Keratinocyte (primary cell): ENCODE measurements around the gene KCNMA1. TPM values are rescaled to one million over a fixed set of nuclear protein-coding genes. Genes with fewer than 3 reads are reported as not detected.

Experiments used
- DNase-seq: peaks from one replicate; pipeline ENCODE4 v3.0.0-alpha.2; 2011; ENCODE audit warnings: low read depth, missing footprints, low spot score
- FAIRE-seq: peaks from 2 replicates; lab custom pipeline; 2011; peaks lifted over from hg19 to GRCh38; lab: Jason Lieb, UNC
- H2AFZ ChIP-seq: 2 replicates; pipeline ENCODE4 v1.6.0; 2012; ENCODE audit warnings: low read length, control low read depth, inconsistent platforms; ENCODE audit not compliant: control insufficient read depth
- H3K27ac ChIP-seq: 2 replicates; pipeline ENCODE4 v1.5.1; 2011; ENCODE audit warnings: low read length; ENCODE audit not compliant: control insufficient read depth, insufficient read depth
- H3K27me3 ChIP-seq: 3 replicates; pipeline ENCODE4 v1.6.0; 2011; ENCODE audit warnings: low read length; ENCODE audit not compliant: control insufficient read depth, insufficient read depth; ENCODE audit errors: extremely low read depth
- H3K36me3 ChIP-seq, 2 experiments: 2 replicates in 1 of 2; 3 replicates in 1 of 2; pipeline ENCODE4 v1.5.1; 2011; ENCODE audit warnings: low read length in 2 of 2, mild to moderate bottlenecking in 1 of 2; ENCODE audit not compliant: control insufficient read depth in 2 of 2, insufficient read depth in 2 of 2; ENCODE audit errors: extremely low read depth in 1 of 2
- H3K4me1 ChIP-seq: 3 replicates; pipeline ENCODE4 v1.5.1; 2011; ENCODE audit warnings: low read length; ENCODE audit not compliant: control insufficient read depth, insufficient read depth; ENCODE audit errors: extremely low read depth
- H3K4me2 ChIP-seq: 3 replicates; pipeline ENCODE4 v1.6.0; 2011; ENCODE audit warnings: low read depth, low read length; ENCODE audit not compliant: control insufficient read depth, insufficient read depth; ENCODE audit errors: extremely low read depth
- H3K4me3 ChIP-seq, 3 experiments: fragments of 200-600 bp in 1 of 3; sonication (generic) in 1 of 3; 2 replicates in 2 of 3; 3 replicates in 1 of 3; pipeline ENCODE4 v1.5.1; 2011 to 2016; ENCODE audit warnings: low read length in 3 of 3, mild to moderate bottlenecking in 3 of 3, control low read depth in 2 of 3, inconsistent platforms in 1 of 3, low read depth in 1 of 3, mixed read lengths in 1 of 3, mixed run types in 1 of 3, moderate library complexity in 1 of 3; ENCODE audit not compliant: control insufficient read depth in 2 of 3, insufficient read depth in 2 of 3; ENCODE audit errors: extremely low read depth in 1 of 3
- H3K79me2 ChIP-seq: 2 replicates; pipeline ENCODE4 v1.6.0; 2012; ENCODE audit warnings: low read length; ENCODE audit not compliant: control insufficient read depth, insufficient read depth
- H3K9ac ChIP-seq: 3 replicates; pipeline ENCODE4 v1.6.0; 2011; ENCODE audit warnings: low read length; ENCODE audit not compliant: control insufficient read depth, insufficient read depth; ENCODE audit errors: extremely low read depth
- H3K9me1 ChIP-seq: 3 replicates; pipeline ENCODE4 v1.6.0; 2011; ENCODE audit warnings: low read length; ENCODE audit not compliant: control insufficient read depth, insufficient read depth; ENCODE audit errors: extremely low read depth
- H3K9me3 ChIP-seq: 2 replicates; pipeline ENCODE4 v1.5.1; 2012; ENCODE audit warnings: low read depth, low read length; ENCODE audit not compliant: control insufficient read depth
- H4K20me1 ChIP-seq: 3 replicates; pipeline ENCODE4 v1.6.0; 2011; ENCODE audit warnings: low read length; ENCODE audit not compliant: control insufficient read depth, insufficient read depth; ENCODE audit errors: extremely low read depth
- EZH2 ChIP-seq: IDR thresholded peaks from one replicate; pipeline ENCODE4 v1.6.1; 2012; ENCODE audit warnings: inconsistent platforms, mild to moderate bottlenecking, low read length, moderate library complexity
- dilution Hi-C: fragments of 300-500 bp; cut with MboI; formaldehyde crosslinking; loops from one replicate; pipeline ENCODE4 v1.7.0; 2020; ENCODE audit warnings: low sequenced_read_pairs; ENCODE audit not compliant: extremely low pct_ligation_motif_present
- polyA plus RNA-seq, 5 experiments: library from polyadenylated mRNA; depleted of rRNA in 3 of 5; stranded (reverse) in 3 of 5; stranded (forward) in 1 of 5; unstranded in 1 of 5; fragments of >200 nt; gene quantifications; 1 replicate in 1 of 5; 2 replicates in 3 of 5; 3 replicates in 1 of 5; pipeline versions ENCODE4 v1.2.1 to v1.2.3, GENCODE V29; 2011 to 2012; ENCODE audit warnings: missing spikeins in 2 of 5, low read depth in 1 of 5, low replicate concordance in 1 of 5
- TF ChIP-seq, protein P1 (sequence below), 3 experiments: IDR thresholded peaks in 1 of 3; conservative IDR thresholded peaks in 1 of 3; optimal IDR thresholded peaks in 1 of 3; 2 replicates in 2 of 3; 3 replicates in 1 of 3; pipeline versions ENCODE3 to v1.5.1; 2011; ENCODE audit warnings: low read length in 3 of 3, mild to moderate bottlenecking in 3 of 3, moderate library complexity in 2 of 3, control low read depth in 1 of 3, inconsistent platforms in 1 of 3; ENCODE audit not compliant: insufficient read depth in 2 of 3; ENCODE audit errors: extremely low read depth in 1 of 3

KCNMA1 gene
- polyA plus RNA-seq, 1 donor (not counting 4 experiments of a cell fraction or from before 2014, with no cell fraction given), result 6.3 TPM

DNA sequence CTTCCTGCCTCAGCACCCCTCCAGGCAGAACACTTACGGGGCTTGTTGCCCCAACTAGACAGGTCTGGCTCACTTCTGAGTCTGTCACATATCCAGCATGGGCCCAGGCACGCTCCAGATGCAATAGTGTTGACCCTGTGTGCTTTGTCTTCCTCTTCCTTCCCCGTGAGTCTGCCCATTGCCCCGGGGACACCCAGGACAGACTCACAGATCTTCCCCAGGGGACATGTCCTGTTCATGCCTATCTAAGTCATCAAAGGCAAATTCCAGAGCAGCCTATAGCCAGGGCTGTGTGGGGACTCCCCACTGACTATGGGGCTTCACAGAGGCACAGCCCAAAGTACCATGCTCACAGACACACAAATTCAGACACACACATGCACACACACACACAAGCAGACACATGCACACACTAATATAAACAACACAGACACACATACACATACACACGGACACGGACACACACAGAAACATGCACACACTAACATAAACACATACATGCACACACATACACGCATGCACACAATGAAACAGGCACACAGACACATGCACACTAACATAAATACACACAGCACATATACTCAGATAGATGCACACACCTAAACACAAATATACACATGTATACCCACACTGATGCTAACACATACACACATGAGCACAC lies 175.8 kb downstream of the KCNMA1 start:
- Histone ChIP-seq H3K4me3 (no peak overlapping the region), H3K9me1 (no peaks in the 10 kb centered on the region), H3K9me3 (no peaks in the 10 kb centered on the region), H3K79me2 (no peaks in the 10 kb centered on the region), H3K36me3 (no peaks in the 10 kb centered on the region), H2AFZ (peak overlapping the region; percentile 64), H3K27ac (no peak overlapping the region), H4K20me1 (no peaks in the 10 kb centered on the region), H3K9ac (no peak overlapping the region), H3K4me1 (peaks cover 11% of the 10 kb centered on the region), H3K4me2 (peak overlapping the region; percentile 31), H3K27me3 (no peaks in the 10 kb centered on the region)
- DNase-seq (peak; percentile 35), FAIRE-seq (peak; percentile 87)
- dilution Hi-C loops, result no loop called here
- TF ChIP-seq, protein P1, sequence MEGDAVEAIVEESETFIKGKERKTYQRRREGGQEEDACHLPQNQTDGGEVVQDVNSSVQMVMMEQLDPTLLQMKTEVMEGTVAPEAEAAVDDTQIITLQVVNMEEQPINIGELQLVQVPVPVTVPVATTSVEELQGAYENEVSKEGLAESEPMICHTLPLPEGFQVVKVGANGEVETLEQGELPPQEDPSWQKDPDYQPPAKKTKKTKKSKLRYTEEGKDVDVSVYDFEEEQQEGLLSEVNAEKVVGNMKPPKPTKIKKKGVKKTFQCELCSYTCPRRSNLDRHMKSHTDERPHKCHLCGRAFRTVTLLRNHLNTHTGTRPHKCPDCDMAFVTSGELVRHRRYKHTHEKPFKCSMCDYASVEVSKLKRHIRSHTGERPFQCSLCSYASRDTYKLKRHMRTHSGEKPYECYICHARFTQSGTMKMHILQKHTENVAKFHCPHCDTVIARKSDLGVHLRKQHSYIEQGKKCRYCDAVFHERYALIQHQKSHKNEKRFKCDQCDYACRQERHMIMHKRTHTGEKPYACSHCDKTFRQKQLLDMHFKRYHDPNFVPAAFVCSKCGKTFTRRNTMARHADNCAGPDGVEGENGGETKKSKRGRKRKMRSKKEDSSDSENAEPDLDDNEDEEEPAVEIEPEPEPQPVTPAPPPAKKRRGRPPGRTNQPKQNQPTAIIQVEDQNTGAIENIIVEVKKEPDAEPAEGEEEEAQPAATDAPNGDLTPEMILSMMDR (optimal IDR thresholded peaks at IDR 0.05 in 1 of 3, IDR thresholded peaks at IDR 0.05 in 1 of 3, conservative IDR thresholded peaks at IDR 0.05 in 1 of 3; ENCODE audit: extremely low read depth in 1 of 3, insufficient read depth in 2 of 3, low read length in 3 of 3), result no peak
- TF ChIP-seq EZH2, result no peak

DNA sequence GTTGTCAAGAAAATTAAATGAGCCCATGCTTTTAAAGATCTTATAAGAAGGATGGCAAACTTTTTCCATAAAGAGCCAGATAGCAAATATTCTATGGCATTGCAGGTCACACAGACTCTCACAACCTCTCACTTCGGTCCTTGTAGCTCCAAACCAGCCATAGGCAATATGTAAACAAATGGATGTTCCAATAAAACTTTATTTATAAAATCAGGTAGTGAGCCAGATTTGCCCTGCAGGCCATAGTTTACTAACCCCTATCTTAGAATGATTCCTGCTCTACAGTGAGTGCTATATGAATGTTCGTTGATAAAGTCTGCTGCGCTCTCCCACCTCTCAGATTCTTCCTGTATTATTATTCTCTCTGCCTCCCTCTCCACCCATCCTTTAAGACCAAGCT lies 177.7 kb downstream of the KCNMA1 start:
- no peak for DNase-seq
- Histone ChIP-seq H3K4me1 (peaks cover 11% of the 10 kb centered on the region), H3K36me3 (no peaks in the 10 kb centered on the region), H4K20me1 (no peaks in the 10 kb centered on the region), H3K27me3 (no peaks in the 10 kb centered on the region), H3K4me3 (no peak overlapping the region), H2AFZ (no peak overlapping the region), H3K9ac (no peak overlapping the region), H3K79me2 (no peaks in the 10 kb centered on the region), H3K9me3 (no peaks in the 10 kb centered on the region), H3K27ac (no peak overlapping the region), H3K9me1 (no peaks in the 10 kb centered on the region), H3K4me2 (no peak overlapping the region)
- no peak for FAIRE-seq
- TF ChIP-seq EZH2, result no peak
- TF ChIP-seq, protein P1 (optimal IDR thresholded peaks at IDR 0.05 in 1 of 3, IDR thresholded peaks at IDR 0.05 in 1 of 3, conservative IDR thresholded peaks at IDR 0.05 in 1 of 3; ENCODE audit: extremely low read depth in 1 of 3, insufficient read depth in 2 of 3, low read length in 3 of 3), result no peak
- dilution Hi-C loops, result no loop called here
